Right ventricle myocardium superior (tissue), 1 donor: ENCODE measurements around the gene CAD. TPM values are rescaled to one million over a fixed set of nuclear protein-coding genes. Genes with fewer than 3 reads are reported as not detected.

Experiments used
- ATAC-seq: fragments of 200-7000 bp; cut with Tn5 transposase; one replicate; pipeline ENCODE4 v1.9.1; 2020; ENCODE audit warnings: mild to moderate bottlenecking; ENCODE audit not compliant: poor library complexity
- DNase-seq: peaks from one replicate; pipeline ENCODE4 v3.0.0-alpha.2; 2020
- intact Hi-C: fragments of 100-400 bp; cut with DNase I; formaldehyde crosslinking; loops from one replicate; pipeline ENCODE4 v1.11.2; 2022
- total RNA-seq: library from RNA; stranded (reverse); fragmentation: NEBNext Ultra II Directional; extraction: Animal tissue kit (Norgen Biotek cat#: 25700); gene quantifications from one replicate; pipeline ENCODE4 v1.2.1, GENCODE V29; 2021
- donor health status: DM: no; HTN: yes; CAD: no; lungs with severe emphysema.

Gene CAD
- total RNA-seq, 1 donor from 2014 or later, result 8.6 TPM

DNA sequence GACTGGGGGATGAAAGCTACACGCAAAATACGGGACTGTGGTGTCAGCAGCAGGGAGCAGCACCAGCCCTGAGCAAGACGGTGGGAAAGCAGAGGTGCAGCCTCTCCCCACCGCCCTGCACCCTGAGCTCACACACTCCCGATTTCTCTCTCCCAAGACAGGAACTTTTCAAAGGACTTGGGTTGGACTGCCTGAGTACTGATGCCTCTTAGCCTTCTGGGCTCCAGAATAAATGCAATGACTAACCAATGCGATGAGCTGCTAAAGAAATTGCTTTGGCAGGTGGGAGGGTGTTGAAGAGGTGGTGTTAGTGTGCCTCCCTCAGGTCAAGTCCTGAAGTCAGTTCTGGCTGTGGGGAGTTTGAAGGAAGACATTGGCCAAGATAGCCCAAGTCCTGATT, 74.7 kb downstream of the CAD start:
- intact Hi-C loops, result no loop called here
- DNase-seq (no peak), ATAC-seq (peak; percentile 28)

Other genes with a start within 250 kb of the CAD start
- 57.9 TPM for gene MAPRE3, start 246.7 kb upstream of the CAD start, total RNA-seq
- gene TMEM214, start 184.4 kb upstream of the CAD start, total RNA-seq, result 28.2 TPM
- gene AGBL5, start 165.7 kb upstream of the CAD start, total RNA-seq, result 6.8 TPM
- 393 TPM for gene OST4, start 145.7 kb upstream of the CAD start, total RNA-seq
- gene EMILIN1, start 138.8 kb upstream of the CAD start, total RNA-seq, result 17.4 TPM
- 3.3 TPM for gene KHK, start 130.6 kb upstream of the CAD start, total RNA-seq
- gene CGREF1, start 98.2 kb upstream of the CAD start, total RNA-seq, result 1.4 TPM
- gene ABHD1, start 93.6 kb upstream of the CAD start, total RNA-seq, result 4.0 TPM
- gene PREB, start 82.7 kb upstream of the CAD start, total RNA-seq, result 50.6 TPM
- not detected for gene PRR30, start 78.0 kb upstream of the CAD start, total RNA-seq
- gene TCF23, start 68.4 kb upstream of the CAD start, total RNA-seq, result not detected
- 109 TPM for gene ATRAID, start 5.3 kb upstream of the CAD start, total RNA-seq
- gene SLC5A6, start 5.1 kb upstream of the CAD start, total RNA-seq, result 12.3 TPM
- 10.4 TPM for gene SLC30A3, start 45.7 kb downstream of the CAD start, total RNA-seq
- gene DNAJC5G, start 58.1 kb downstream of the CAD start, total RNA-seq, result 2.3 TPM
- gene TRIM54, start 65.1 kb downstream of the CAD start, total RNA-seq, result 301 TPM
- gene UCN, start 91.1 kb downstream of the CAD start, total RNA-seq, result 0.59 TPM
- gene MPV17, start 105.7 kb downstream of the CAD start, total RNA-seq, result 37.2 TPM
- gene GTF3C2, start 139.4 kb downstream of the CAD start, total RNA-seq, result 14.6 TPM
- gene EIF2B4, start 153.0 kb downstream of the CAD start, total RNA-seq, result 37.4 TPM
- gene SNX17, start 153.2 kb downstream of the CAD start, total RNA-seq, result 55.6 TPM
- 6.0 TPM for gene ZNF513, start 163.4 kb downstream of the CAD start, total RNA-seq
- gene PPM1G, start 192.2 kb downstream of the CAD start, total RNA-seq, result 34.3 TPM
- 50.8 TPM for gene NRBP1, start 211.3 kb downstream of the CAD start, total RNA-seq
- 0.24 TPM for gene KRTCAP3, start 225.0 kb downstream of the CAD start, total RNA-seq